IMR-90 (cell line): ENCODE measurements around the gene BAMBI. TPM values are rescaled to one million over a fixed set of nuclear protein-coding genes. Genes with fewer than 3 reads are reported as not detected.

Experiments used
- ATAC-seq: fragments of 200-7000 bp; cut with Tn5 transposase; 2 replicates; pipeline ENCODE4 v1.9.1; 2020; ENCODE audit warnings: low read depth, mild to moderate bottlenecking, moderate library complexity
- BruUV-seq: library from RNA; stranded (reverse); fragments of 400-500 nt; replicated peaks from 2 replicates; lab custom pipeline; 2021; lab: Mats Ljungman, UMichigan
- CTCF ChIA-PET: fragments of 300-600 bp; formaldehyde crosslinking; extraction: SDS; loops from one replicate; lab custom pipeline; 2021; ENCODE audit warnings: antibody characterized with exemption; lab: Yijun Ruan, JAX
- POLR2A ChIA-PET: fragments of 300-600 bp; sonication (Branson Sonifier 250); formaldehyde crosslinking; loops from one replicate; lab custom pipeline; 2022; ENCODE audit warnings: antibody characterized with exemption; ENCODE audit not compliant: unreplicated experiment; lab: Charles Lee
- DNase-seq: peaks from one replicate; pipeline ENCODE4 v3.0.0; 2013
- H2AFZ ChIP-seq: replicated peaks from 2 replicates; pipeline ENCODE3; 2013; ENCODE audit warnings: low read length, mild to moderate bottlenecking; ENCODE audit not compliant: poor library complexity
- H2AK5ac ChIP-seq: 2 replicates; pipeline ENCODE4 v1.6.1; 2013; ENCODE audit warnings: low read depth, low read length, inconsistent platforms
- H2AK9ac ChIP-seq: replicated peaks from 2 replicates; pipeline ENCODE3; 2013; ENCODE audit warnings: mild to moderate bottlenecking, low read depth, low read length, moderate library complexity; ENCODE audit not compliant: poor library complexity
- H2BK120ac ChIP-seq: 2 replicates; pipeline ENCODE4 v1.6.1; 2013; ENCODE audit warnings: low read depth, low read length, inconsistent platforms
- H2BK15ac ChIP-seq: 3 replicates; pipeline ENCODE4 v1.6.1; 2013; ENCODE audit warnings: low read depth, low read length, inconsistent platforms
- H2BK20ac ChIP-seq: 2 replicates; pipeline ENCODE4 v1.6.1; 2013; ENCODE audit warnings: low read depth, mild to moderate bottlenecking, inconsistent platforms, low read length, moderate library complexity
- H2BK5ac ChIP-seq: 2 replicates; pipeline ENCODE4 v1.6.1; 2013; ENCODE audit warnings: mild to moderate bottlenecking, low read depth, low read length, inconsistent platforms; ENCODE audit not compliant: poor library complexity, severe bottlenecking
- H3K14ac ChIP-seq: replicated peaks from 2 replicates; pipeline ENCODE4 v1.6.1; 2013; ENCODE audit warnings: low read depth, low read length, inconsistent platforms
- H3K18ac ChIP-seq: 2 replicates; pipeline ENCODE4 v1.6.1; 2013; ENCODE audit warnings: low read depth, low read length, control low read depth
- H3K23ac ChIP-seq: 2 replicates; pipeline ENCODE4 v1.6.1; 2013; ENCODE audit warnings: low read depth, low read length, inconsistent platforms
- H3K27ac ChIP-seq: 2 replicates; pipeline ENCODE4 v1.5.1; 2013; ENCODE audit warnings: mild to moderate bottlenecking, control low read depth, low read length; ENCODE audit not compliant: insufficient read depth
- H3K27me3 ChIP-seq: 2 replicates; pipeline ENCODE4 v1.6.1; 2013; ENCODE audit warnings: low read length; ENCODE audit not compliant: control insufficient read depth, insufficient read depth
- H3K36me3 ChIP-seq: 2 replicates; pipeline ENCODE4 v1.6.1; 2013; ENCODE audit warnings: low read length, mixed read lengths; ENCODE audit not compliant: control insufficient read depth, insufficient read depth
- H3K4ac ChIP-seq: 2 replicates; pipeline ENCODE4 v1.6.1; 2013; ENCODE audit warnings: low read depth, low read length, inconsistent platforms
- H3K4me1 ChIP-seq: 2 replicates; pipeline ENCODE4 v1.6.1; 2013; ENCODE audit warnings: low read length, mixed read lengths; ENCODE audit not compliant: control insufficient read depth, insufficient read depth
- H3K4me2 ChIP-seq: 2 replicates; pipeline ENCODE4 v1.6.1; 2013; ENCODE audit warnings: low read depth, mild to moderate bottlenecking, control low read depth, low read length, moderate library complexity
- H3K4me3 ChIP-seq: 2 replicates; pipeline ENCODE4 v1.5.1; 2013; ENCODE audit warnings: low read depth, mild to moderate bottlenecking, control low read depth, low read length, moderate library complexity; ENCODE audit not compliant: insufficient read depth
- H3K56ac ChIP-seq: 2 replicates; pipeline ENCODE4 v1.6.1; 2013; ENCODE audit warnings: low read length, inconsistent platforms; ENCODE audit not compliant: insufficient read depth; ENCODE audit errors: extremely low read depth
- H3K79me1 ChIP-seq, 2 experiments: 2 replicates each; pipeline ENCODE4 v1.6.1; 2013; ENCODE audit warnings: low read length in 2 of 2, inconsistent platforms in 1 of 2, low read depth in 1 of 2
- H3K9ac ChIP-seq: 2 replicates; pipeline ENCODE4 v1.6.1; 2013; ENCODE audit warnings: low read depth, low read length, control low read depth
- H3K9me1 ChIP-seq: 2 replicates; pipeline ENCODE4 v1.6.1; 2013; ENCODE audit warnings: low read length, inconsistent platforms; ENCODE audit not compliant: insufficient read depth
- H3K9me3 ChIP-seq: 2 replicates; pipeline ENCODE4 v1.6.1; 2013; ENCODE audit warnings: low read length; ENCODE audit not compliant: control insufficient read depth, insufficient read depth
- H4K20me1 ChIP-seq: 2 replicates; pipeline ENCODE4 v1.6.1; 2013; ENCODE audit warnings: low read length, inconsistent platforms; ENCODE audit not compliant: insufficient read depth
- H4K5ac ChIP-seq: 2 replicates; pipeline ENCODE4 v1.6.1; 2013; ENCODE audit warnings: mild to moderate bottlenecking, low read depth, low read length, control low read depth
- H4K8ac ChIP-seq, 2 experiments: 2 replicates each; pipeline ENCODE4 v1.6.1; 2013; ENCODE audit warnings: low read depth in 2 of 2, low read length in 2 of 2, control low read depth in 1 of 2, inconsistent platforms in 1 of 2
- H4K91ac ChIP-seq: 2 replicates; pipeline ENCODE4 v1.6.1; 2013; ENCODE audit warnings: low read depth, low read length, inconsistent platforms; ENCODE audit not compliant: insufficient read depth
- CEBPB ChIP-seq: IDR thresholded peaks from 2 replicates; pipeline ENCODE4 v1.6.1; 2012; ENCODE audit warnings: low read depth, low read length, improper control_type of control experiment
- CHD1 ChIP-seq: IDR thresholded peaks from 2 replicates; pipeline ENCODE4 v1.6.1; 2012; ENCODE audit warnings: low read depth, low read length, improper control_type of control experiment
- FOS ChIP-seq: fragments of 150-350 bp; IDR thresholded peaks from 2 replicates; pipeline ENCODE4 v1.6.1; 2016; ENCODE audit warnings: low read depth, low read length
- MAFK ChIP-seq: IDR thresholded peaks from 2 replicates; pipeline ENCODE4 v1.6.1; 2012; ENCODE audit warnings: low read depth, low read length, improper control_type of control experiment
- MAZ ChIP-seq: IDR thresholded peaks from 2 replicates; pipeline ENCODE4 v1.6.1; 2012; ENCODE audit warnings: low read depth, mild to moderate bottlenecking, low read length, improper control_type of control experiment, moderate library complexity, borderline replicate concordance
- POLR2A ChIP-seq: IDR thresholded peaks from 2 replicates; pipeline ENCODE4 v1.6.1; 2012; ENCODE audit warnings: mild to moderate bottlenecking, low read depth, low read length
- RAD21 ChIP-seq: IDR thresholded peaks from 2 replicates; pipeline ENCODE4 v1.6.1; 2012; ENCODE audit warnings: low read length, improper control_type of control experiment
- RCOR1 ChIP-seq: IDR thresholded peaks from 2 replicates; pipeline ENCODE4 v1.6.1; 2012; ENCODE audit warnings: mild to moderate bottlenecking, low read length, improper control_type of control experiment; ENCODE audit not compliant: insufficient replicate concordance
- SMC3 ChIP-seq: fragments of 150-350 bp; IDR thresholded peaks from 2 replicates; pipeline ENCODE4 v1.6.1; 2016; ENCODE audit warnings: low read depth, mild to moderate bottlenecking, antibody characterized with exemption, low read length, moderate library complexity
- WGBS, 2 experiments: methylation state at CpG; one replicate each; pipeline versions ENCODE4 v1.1.5 to v1.1.7; 2013; ENCODE audit warnings: missing lambda C conversion rate in 2 of 2; ENCODE audit not compliant: insufficient read length in 1 of 2; ENCODE audit errors: extremely low coverage in 2 of 2; 5-methylcytosine and 5-hydroxymethylcytosine counted together
- dilution Hi-C: fragments of 300-500 bp; cut with HindIII; formaldehyde crosslinking; loops from one replicate; pipeline ENCODE4 v1.14.3; 2018; ENCODE audit warnings: low sequenced_read_pairs; ENCODE audit not compliant: unreplicated experiment
- in situ Hi-C: fragments of 300-500 bp; cut with MboI; formaldehyde crosslinking; loops from 3 replicates; pipeline ENCODE4 v1.14.3; 2019; ENCODE audit warnings: low sequenced_read_pairs, inconsistent platforms, mixed read lengths
- intact Hi-C: fragments of 100-400 bp; cut with micrococcal nuclease; formaldehyde crosslinking; loops from 2 replicates; pipeline ENCODE4 v1.10.0; 2022
- polyA plus RNA-seq, 3 experiments: library from polyadenylated mRNA; depleted of rRNA; stranded (reverse); fragments of >200 nt; gene quantifications; 2 replicates each; pipeline ENCODE4 v1.2.3, GENCODE V29; 2012; ENCODE audit warnings: low replicate concordance in 1 of 3
- total RNA-seq: library from RNA; depleted of rRNA; stranded (reverse); fragments of >200 nt; gene quantifications from 2 replicates; pipeline ENCODE4 v1.2.3, GENCODE V29; 2012
- TF ChIP-seq, protein P1 (sequence below): conservative IDR thresholded peaks from 2 replicates; pipeline ENCODE4 v1.5.1; 2012; ENCODE audit warnings: mild to moderate bottlenecking, low read depth, low read length, improper control_type of control experiment
- TF ChIP-seq, protein P2 (sequence below): fragments of 150-350 bp; IDR thresholded peaks from 2 replicates; pipeline ENCODE4 v1.6.1; 2017; ENCODE audit warnings: mild to moderate bottlenecking, antibody characterized with exemption, low read length, low read depth

The BAMBI gene
- total and polyA plus RNA-seq, 2 of the 4 experiments (the other 2 are of a cell fraction): 14.4 to 19.4 TPM

DNA sequence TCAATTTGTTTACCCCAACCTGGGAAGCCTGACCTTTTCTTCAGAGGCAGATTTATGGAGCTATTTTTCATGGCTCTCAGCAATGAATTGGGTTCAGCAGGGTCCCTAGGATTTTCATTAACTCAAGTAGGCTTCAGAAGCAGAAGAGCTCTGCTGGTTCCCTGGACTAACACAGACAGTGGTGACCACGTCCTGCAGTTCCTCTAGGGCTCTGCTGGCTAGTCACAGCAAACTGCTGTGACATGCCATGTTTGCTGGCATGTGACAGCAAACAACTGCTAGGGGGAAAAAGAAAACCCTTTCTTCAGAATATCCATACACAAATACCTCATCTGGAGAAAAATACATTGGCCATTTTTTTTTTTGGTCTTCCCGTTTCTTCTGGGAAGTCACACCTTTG, 13.2 kb downstream of the BAMBI start:
- dilution Hi-C loops (no loop called here), intact Hi-C loops (no loop called here), in situ Hi-C loops (loop anchor here (25.0 kb wide), 1 partner anchor 97 kb away; no protein-coding TSS in a partner anchor)
- H3K18ac ChIP-seq: no peak overlapping the region
- H4K8ac ChIP-seq: no peak overlapping the region
- H2BK20ac ChIP-seq: no peak overlapping the region
- no peaks in the 10 kb centered on the region; the same call in 1 of the 2 replicates for H3K27me3 ChIP-seq
- H3K36me3 ChIP-seq: no peaks in the 10 kb centered on the region
- no peaks in the 10 kb centered on the region for H3K4me1 ChIP-seq
- H3K4me2 ChIP-seq: no peak overlapping the region
- H3K56ac ChIP-seq: no peak overlapping the region
- no peak overlapping the region for H3K9ac ChIP-seq
- H4K91ac ChIP-seq: no peak overlapping the region
- ChIA-PET POLR2A (no interaction called here), CTCF (interaction anchor here (0.8 to 1.4 kb wide), 2 partner anchors 10 to 614 kb away, joined by 3 to 4 read pairs; no protein-coding TSS in a partner anchor)
- no peak overlapping the region for H2BK5ac ChIP-seq
- H2AFZ ChIP-seq: no peak overlapping the region
- no peak overlapping the region for H3K4me3 ChIP-seq
- no TSS peak for BruUV-seq
- H3K23ac ChIP-seq: no peak overlapping the region
- H3K4ac ChIP-seq: no peak overlapping the region
- no peaks in the 10 kb centered on the region for H4K20me1 ChIP-seq
- no peak overlapping the region for H4K5ac ChIP-seq
- H3K9me3 ChIP-seq: no peaks in the 10 kb centered on the region
- no peaks in the 10 kb centered on the region for H3K9me1 ChIP-seq
- no peak overlapping the region for H3K14ac ChIP-seq
- no peak overlapping the region for H2AK5ac ChIP-seq
- H2AK9ac ChIP-seq: no peak overlapping the region
- 67% methylated on average over 2 of the region's 2 CpGs; no CpG with 5 or more reads in 1 of the 2 experiments for WGBS, 2 experiments
- TF ChIP-seq RAD21 (no peak), MAFK (no peak), RCOR1 (no peak), FOS (no peak), SMC3 (no peak), MAZ (no peak), POLR2A (no peak), CEBPB (no peak), CHD1 (no peak)
- TF ChIP-seq, protein P1, sequence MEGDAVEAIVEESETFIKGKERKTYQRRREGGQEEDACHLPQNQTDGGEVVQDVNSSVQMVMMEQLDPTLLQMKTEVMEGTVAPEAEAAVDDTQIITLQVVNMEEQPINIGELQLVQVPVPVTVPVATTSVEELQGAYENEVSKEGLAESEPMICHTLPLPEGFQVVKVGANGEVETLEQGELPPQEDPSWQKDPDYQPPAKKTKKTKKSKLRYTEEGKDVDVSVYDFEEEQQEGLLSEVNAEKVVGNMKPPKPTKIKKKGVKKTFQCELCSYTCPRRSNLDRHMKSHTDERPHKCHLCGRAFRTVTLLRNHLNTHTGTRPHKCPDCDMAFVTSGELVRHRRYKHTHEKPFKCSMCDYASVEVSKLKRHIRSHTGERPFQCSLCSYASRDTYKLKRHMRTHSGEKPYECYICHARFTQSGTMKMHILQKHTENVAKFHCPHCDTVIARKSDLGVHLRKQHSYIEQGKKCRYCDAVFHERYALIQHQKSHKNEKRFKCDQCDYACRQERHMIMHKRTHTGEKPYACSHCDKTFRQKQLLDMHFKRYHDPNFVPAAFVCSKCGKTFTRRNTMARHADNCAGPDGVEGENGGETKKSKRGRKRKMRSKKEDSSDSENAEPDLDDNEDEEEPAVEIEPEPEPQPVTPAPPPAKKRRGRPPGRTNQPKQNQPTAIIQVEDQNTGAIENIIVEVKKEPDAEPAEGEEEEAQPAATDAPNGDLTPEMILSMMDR: no peak
- TF ChIP-seq, protein P2, sequence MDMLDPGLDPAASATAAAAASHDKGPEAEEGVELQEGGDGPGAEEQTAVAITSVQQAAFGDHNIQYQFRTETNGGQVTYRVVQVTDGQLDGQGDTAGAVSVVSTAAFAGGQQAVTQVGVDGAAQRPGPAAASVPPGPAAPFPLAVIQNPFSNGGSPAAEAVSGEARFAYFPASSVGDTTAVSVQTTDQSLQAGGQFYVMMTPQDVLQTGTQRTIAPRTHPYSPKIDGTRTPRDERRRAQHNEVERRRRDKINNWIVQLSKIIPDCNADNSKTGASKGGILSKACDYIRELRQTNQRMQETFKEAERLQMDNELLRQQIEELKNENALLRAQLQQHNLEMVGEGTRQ: no peak
- H2BK15ac ChIP-seq: no peak overlapping the region
- DNase-seq (no peak), ATAC-seq (no peak)
- H3K79me1 ChIP-seq: no peaks in the 10 kb centered on the region
- no peak overlapping the region for H3K27ac ChIP-seq
- H2BK120ac ChIP-seq: no peak overlapping the region
